ENCODE data around the gene PKD1L1.

DNA sequence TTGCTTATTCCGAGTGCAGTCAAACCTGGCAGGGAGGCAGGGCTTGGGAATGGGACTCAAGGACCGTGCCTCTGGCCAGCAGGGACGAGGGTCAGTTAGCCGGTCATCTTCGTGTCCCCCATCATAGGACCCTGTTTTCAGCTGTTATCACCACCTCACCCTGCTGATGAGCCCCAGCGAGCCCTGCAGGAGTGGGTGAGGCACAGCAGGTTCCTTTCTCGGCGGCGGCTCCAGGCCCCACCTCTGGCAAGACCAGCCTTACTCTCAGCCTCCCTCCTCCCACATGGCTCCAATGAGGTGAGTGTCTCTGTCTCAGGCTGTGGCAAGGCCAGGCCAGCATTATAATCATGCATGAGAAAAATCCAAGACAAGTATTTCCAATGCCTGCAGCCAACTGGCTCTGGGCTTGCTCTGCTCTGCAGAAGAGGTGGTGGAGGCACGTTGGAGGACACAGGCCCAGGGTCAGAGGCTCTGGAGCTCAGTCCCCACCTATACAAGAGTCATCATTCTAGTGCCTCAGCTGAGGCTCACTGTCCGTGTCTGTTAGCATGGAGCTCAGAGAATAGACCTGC lies 15.7 kb downstream of the PKD1L1 start:
- TF ChIP-seq CTCF (IDR thresholded peaks at IDR 0.05) (no peak), POLR2A (IDR thresholded peaks at IDR 0.05) (no peak)
